ENCODE measurements around the gene POC5. TPM values are rescaled to one million over a fixed set of nuclear protein-coding genes. Genes with fewer than 3 reads are reported as not detected.

POC5 gene
- total and polyA plus RNA-seq, 2 of the 8 experiments (the other 6 are each of a cell fraction or from before 2014, with no cell fraction given) = 11.2 to 12.1 TPM

- no peak for TF ChIP-seq HDAC2 (IDR thresholded peaks at IDR 0.05; ENCODE audit: borderline replicate concordance in 1 of 2, low read depth in 2 of 2, low read length in 2 of 2)
- TF ChIP-seq JUN (IDR thresholded peaks at IDR 0.05; ENCODE audit: low read depth, low read length) = no peak
- TF ChIP-seq CBX8 (IDR thresholded peaks at IDR 0.05; ENCODE audit: borderline replicate concordance, low read depth, low read length) = no peak
Observed at GRCh38 chr5:75630875-75631274, 86.4 kb downstream of the POC5 start (continued).

All from H1 (cell line).